ENCODE results near the gene DLG4. TPM values are rescaled to one million over a fixed set of nuclear protein-coding genes. Genes with fewer than 3 reads are reported as not detected.
A peak's percentile ranks its signal among the peaks of the same experiment; 100 is the strongest.

The DLG4 gene
- total and polyA plus RNA-seq, 2 donors (not counting 1 experiment from before 2014, with no cell fraction given), result 2.0 to 12.5 TPM

GRCh38 chr17:7222972-7223292, 3.3 kb upstream of the DLG4 start:
- Histone ChIP-seq H3K4me2 (replicated peaks; ENCODE audit: low read depth, low read length, poor library complexity, severe bottlenecking) (no peak overlapping the region), H4K20me1 (ENCODE audit: control insufficient read depth, insufficient read depth, low read length, poor library complexity, severe bottlenecking) (no peaks in the 10 kb centered on the region), H3K9ac (ENCODE audit: low read length) (no peak overlapping the region), H3K9me3 (ENCODE audit: control extremely low read depth in 1 of 3, control insufficient read depth in 2 of 3, insufficient read depth in 1 of 3, low read length in 2 of 3) (no peaks in the 10 kb centered on the region), H3K4me3 (ENCODE audit: control extremely low read depth in 1 of 5, extremely low read depth in 1 of 5, insufficient read depth in 1 of 5, low read depth in 2 of 5, low read length in 4 of 5) (no peak overlapping the region), H3K27ac (ENCODE audit: low read length in 2 of 2) (no peak overlapping the region), H2AFZ (ENCODE audit: insufficient read depth, low read depth, low read length, poor library complexity, severe bottlenecking) (no peak overlapping the region), H3K36me3 (replicated peaks in 1 of 2; ENCODE audit: control extremely low read depth in 1 of 2, control insufficient read depth in 1 of 2, extremely low read depth in 1 of 2, insufficient read depth in 2 of 2, low read length in 1 of 2) (peaks cover 0 to 51% of the 10 kb centered on the region in 2 experiments), H3K79me2 (ENCODE audit: control insufficient read depth, insufficient read depth, low read length) (peaks cover 7% of the 10 kb centered on the region), H3K27me3 (replicated peaks in 1 of 4; ENCODE audit: control extremely low read depth in 1 of 4, control insufficient read depth in 3 of 4, insufficient read depth in 4 of 4, low read length in 3 of 4) (no peaks in the 10 kb centered on the region), H3K4me1 (ENCODE audit: control insufficient read depth in 2 of 2, insufficient read depth in 2 of 2, low read length in 2 of 2) (peaks cover 14 to 28% of the 10 kb centered on the region in 2 donors)
- ATAC-seq (ENCODE audit: low read depth) (no peak), DNase-seq (no peak)
- intact Hi-C loops (cut with micrococcal nuclease), result no loop called here
- CTCF ChIA-PET, result no interaction called here
- Mint-ChIP-seq H3K27me3 (no peaks in the 10 kb centered on the region), H3K27ac (peak overlapping the region; percentile 20), H3K4me3 (no peak overlapping the region), H3K4me1 (peaks cover 30% of the 10 kb centered on the region), H3K9me3 (ENCODE audit: insufficient read depth) (no peaks in the 10 kb centered on the region)
- POLR2A ChIA-PET, result no interaction called here
- TF ChIP-seq CTCF (IDR thresholded peaks at IDR 0.05), result no peak
- no peak for TF ChIP-seq EZH2 (IDR thresholded peaks at IDR 0.05; ENCODE audit: borderline replicate concordance, insufficient read depth, low read depth, low read length, poor library complexity, severe bottlenecking)
- WGBS (ENCODE audit: insufficient coverage), result 98% methylated on average over 7 of the region's 7 CpGs

- H3K4me2 ChIP-seq (replicated peaks; ENCODE audit: low read depth, low read length, poor library complexity, severe bottlenecking), result no peak overlapping the region
- no peak for DNase-seq
- intact Hi-C loops (cut with micrococcal nuclease), result no loop called here
- TF ChIP-seq EZH2 (IDR thresholded peaks at IDR 0.05; ENCODE audit: borderline replicate concordance, insufficient read depth, low read depth, low read length, poor library complexity, severe bottlenecking) (no peak), CTCF (IDR thresholded peaks at IDR 0.05) (no peak)
- H3K79me2 ChIP-seq (ENCODE audit: control insufficient read depth, insufficient read depth, low read length), result peaks cover 7% of the 10 kb centered on the region
- H3K27me3 Mint-ChIP-seq, result no peaks in the 10 kb centered on the region
- ChIA-PET CTCF (interaction anchor here (2.9 to 3.1 kb wide), 2 partner anchors 12 to 176 kb away, joined by 15 to 16 read pairs; partner anchors contain the start of gene DVL2), POLR2A (interaction anchor here (9.1 kb wide), 1 partner anchor 15 kb away, joined by 157 read pairs; the partner anchor contains the start of genes DVL2, GABARAP and PHF23)
- peaks cover 34% of the 10 kb centered on the region for H3K4me1 Mint-ChIP-seq
- H3K9ac ChIP-seq (ENCODE audit: low read length), result no peak overlapping the region
- peak overlapping the region; percentile 32 for H3K27ac Mint-ChIP-seq
- peaks cover 0 to 45% of the 10 kb centered on the region in 2 experiments for H3K36me3 ChIP-seq (replicated peaks in 1 of 2; ENCODE audit: control extremely low read depth in 1 of 2, control insufficient read depth in 1 of 2, extremely low read depth in 1 of 2, insufficient read depth in 2 of 2, low read length in 1 of 2)
- no peak overlapping the region for H3K4me3 ChIP-seq (ENCODE audit: control extremely low read depth in 1 of 5, extremely low read depth in 1 of 5, insufficient read depth in 1 of 5, low read depth in 2 of 5, low read length in 4 of 5)
- no peak overlapping the region for H2AFZ ChIP-seq (ENCODE audit: insufficient read depth, low read depth, low read length, poor library complexity, severe bottlenecking)
- H3K27ac ChIP-seq (ENCODE audit: low read length in 2 of 2), result no peak overlapping the region
- no peaks in the 10 kb centered on the region for H3K9me3 Mint-ChIP-seq (ENCODE audit: insufficient read depth)
- no peak for ATAC-seq (ENCODE audit: low read depth)
- no peak overlapping the region for H3K4me3 Mint-ChIP-seq
- H4K20me1 ChIP-seq (ENCODE audit: control insufficient read depth, insufficient read depth, low read length, poor library complexity, severe bottlenecking), result no peaks in the 10 kb centered on the region
- H3K27me3 ChIP-seq (replicated peaks in 1 of 4; ENCODE audit: control extremely low read depth in 1 of 4, control insufficient read depth in 3 of 4, insufficient read depth in 4 of 4, low read length in 3 of 4), result no peaks in the 10 kb centered on the region
- peaks cover 18 to 33% of the 10 kb centered on the region in 2 donors for H3K4me1 ChIP-seq (ENCODE audit: control insufficient read depth in 2 of 2, insufficient read depth in 2 of 2, low read length in 2 of 2)
- WGBS (ENCODE audit: insufficient coverage), result 96% methylated on average over 12 of the region's 15 CpGs
- H3K9me3 ChIP-seq (ENCODE audit: control extremely low read depth in 1 of 3, control insufficient read depth in 2 of 3, insufficient read depth in 1 of 3, low read length in 2 of 3), result no peaks in the 10 kb centered on the region
Observed at GRCh38 chr17:7222093-7222971, 2.7 kb upstream of the DLG4 start.

Data from B cell (primary cell).